ENCODE measurements around the gene XKR3. TPM values are rescaled to one million over a fixed set of nuclear protein-coding genes. Genes with fewer than 3 reads are reported as not detected.
"Not testable (repeated sequence)": the region's sequence is repeated elsewhere in the genome, so short reads cannot be mapped to it uniquely, and the experiment has no call there.

The XKR3 gene
- total RNA-seq, 4 donors from 2014 or later = not detected

- Histone ChIP-seq H3K4me1 (no peaks in the 10 kb centered on the region), H3K27ac (no peak overlapping the region), H3K9me3 (no peaks in the 10 kb centered on the region), H3K36me3 (no peaks in the 10 kb centered on the region), H3K27me3 (no peaks in the 10 kb centered on the region), H3K4me3 (no peak overlapping the region)
- intact Hi-C loops (cut with DNase I; ENCODE audit: low total_unique reads) = no loop called here
- TF ChIP-seq CTCF (IDR thresholded peaks at IDR 0.05 in 4 of 5, conservative IDR thresholded peaks at IDR 0.05 in 1 of 5) (no peak), POLR2A (IDR thresholded peaks at IDR 0.05) (no peak)
- no peak for DNase-seq
- in situ Hi-C loops (cut with MboI; ENCODE audit: low sequenced_read_pairs in 4 of 4) = no loop called here
- ATAC-seq = no peak
Measured at GRCh38 chr22:16801088-16801487, 24.1 kb downstream of the XKR3 start.

- ATAC-seq = no peak
- intact Hi-C loops (cut with DNase I; ENCODE audit: low total_unique reads) = no loop called here
- H3K27me3 ChIP-seq = no peaks in the 10 kb centered on the region
Measured at GRCh38 chr22:16800358-16800757, 24.9 kb downstream of the XKR3 start.

GRCh38 chr22:16795504-16795903 lies 29.7 kb downstream of the XKR3 start:
- in situ Hi-C loops (cut with MboI; ENCODE audit: low sequenced_read_pairs in 4 of 4) = not testable (repeated sequence)

More at GRCh38 chr22:16800358-16800757, 24.9 kb downstream of the XKR3 start:
- H3K4me1 ChIP-seq = no peaks in the 10 kb centered on the region
- no peaks in the 10 kb centered on the region for H3K36me3 ChIP-seq
- H3K4me3 ChIP-seq = no peak overlapping the region
- H3K9me3 ChIP-seq = no peaks in the 10 kb centered on the region
- DNase-seq = no peak
- TF ChIP-seq CTCF (IDR thresholded peaks at IDR 0.05 in 4 of 5, conservative IDR thresholded peaks at IDR 0.05 in 1 of 5) = no peak
- TF ChIP-seq POLR2A (IDR thresholded peaks at IDR 0.05) = no peak
- H3K27ac ChIP-seq = no peak overlapping the region
- in situ Hi-C loops (cut with MboI; ENCODE audit: low sequenced_read_pairs in 4 of 4) = no loop called here

GRCh38 chr22:16793831-16794230 lies 31.4 kb downstream of the XKR3 start:
- in situ Hi-C loops (cut with MboI; ENCODE audit: low sequenced_read_pairs in 4 of 4) = no loop called here

More at GRCh38 chr22:16795504-16795903, 29.7 kb downstream of the XKR3 start:
- H3K4me3 ChIP-seq; H3K9me3 ChIP-seq; ATAC-seq; H3K27me3 ChIP-seq; H3K27ac ChIP-seq; intact Hi-C loops (cut with DNase I; ENCODE audit: low total_unique reads); H3K36me3 ChIP-seq; H3K4me1 ChIP-seq; DNase-seq: not testable (repeated sequence)

GRCh38 chr22:16789860-16790493 lies 35.2 kb downstream of the XKR3 start:
- in situ Hi-C loops (cut with MboI; ENCODE audit: low sequenced_read_pairs in 4 of 4) (no loop called here), intact Hi-C loops (cut with DNase I; ENCODE audit: low total_unique reads) (no loop called here)
- TF ChIP-seq POLR2A (IDR thresholded peaks at IDR 0.05) (no peak), CTCF (IDR thresholded peaks at IDR 0.05 in 4 of 5, conservative IDR thresholded peaks at IDR 0.05 in 1 of 5) (no peak)
- H3K9me3 ChIP-seq = no peaks in the 10 kb centered on the region
- ATAC-seq = no peak
- H3K4me1 ChIP-seq = no peaks in the 10 kb centered on the region
- H3K36me3 ChIP-seq = no peaks in the 10 kb centered on the region
- DNase-seq = no peak
- no peak overlapping the region for H3K27ac ChIP-seq
- no peak overlapping the region for H3K4me3 ChIP-seq
- H3K27me3 ChIP-seq = no peaks in the 10 kb centered on the region

More at GRCh38 chr22:16793831-16794230, 31.4 kb downstream of the XKR3 start:
- intact Hi-C loops (cut with DNase I; ENCODE audit: low total_unique reads) = no loop called here
- Histone ChIP-seq H3K27me3 (no peaks in the 10 kb centered on the region), H3K36me3 (no peaks in the 10 kb centered on the region), H3K27ac (no peak overlapping the region), H3K4me1 (no peaks in the 10 kb centered on the region), H3K9me3 (no peaks in the 10 kb centered on the region), H3K4me3 (no peak overlapping the region)
- no peak for TF ChIP-seq POLR2A (IDR thresholded peaks at IDR 0.05)
- TF ChIP-seq CTCF (IDR thresholded peaks at IDR 0.05 in 4 of 5, conservative IDR thresholded peaks at IDR 0.05 in 1 of 5) = no peak
- DNase-seq (no peak), ATAC-seq (no peak)
